ENCODE results near the gene EML1. TPM values are rescaled to one million over a fixed set of nuclear protein-coding genes. Genes with fewer than 3 reads are reported as not detected.
A peak's percentile ranks its signal among the peaks of the same experiment; 100 is the strongest.

The EML1 gene
- total RNA-seq, 6 experiments from 2014 or later: 3.3 to 6.8 (median 4.5) TPM

DNA sequence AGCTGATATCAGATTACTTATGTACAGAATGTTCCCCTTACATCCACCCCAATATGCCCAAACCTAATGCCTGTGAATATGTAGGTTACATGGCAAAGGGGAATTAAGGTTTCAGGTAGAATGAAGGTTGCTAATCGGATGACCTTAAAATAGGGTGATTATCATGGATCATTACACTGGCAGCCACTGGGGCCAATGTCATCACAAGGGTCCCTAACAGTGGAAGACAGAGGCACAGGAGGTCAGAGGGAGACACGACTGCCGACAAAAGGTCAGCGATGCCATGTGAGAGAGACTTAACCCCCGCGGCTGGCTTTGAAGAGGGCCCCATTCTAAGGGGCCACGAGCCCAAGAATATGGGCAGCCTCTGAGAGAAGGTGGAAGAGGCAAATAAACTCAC is 165.2 kb downstream of the EML1 start:
- intact Hi-C loops (cut with DNase I): no loop called here
- TF ChIP-seq POLR2A (IDR thresholded peaks at IDR 0.05): no peak
- TF ChIP-seq, protein P1, sequence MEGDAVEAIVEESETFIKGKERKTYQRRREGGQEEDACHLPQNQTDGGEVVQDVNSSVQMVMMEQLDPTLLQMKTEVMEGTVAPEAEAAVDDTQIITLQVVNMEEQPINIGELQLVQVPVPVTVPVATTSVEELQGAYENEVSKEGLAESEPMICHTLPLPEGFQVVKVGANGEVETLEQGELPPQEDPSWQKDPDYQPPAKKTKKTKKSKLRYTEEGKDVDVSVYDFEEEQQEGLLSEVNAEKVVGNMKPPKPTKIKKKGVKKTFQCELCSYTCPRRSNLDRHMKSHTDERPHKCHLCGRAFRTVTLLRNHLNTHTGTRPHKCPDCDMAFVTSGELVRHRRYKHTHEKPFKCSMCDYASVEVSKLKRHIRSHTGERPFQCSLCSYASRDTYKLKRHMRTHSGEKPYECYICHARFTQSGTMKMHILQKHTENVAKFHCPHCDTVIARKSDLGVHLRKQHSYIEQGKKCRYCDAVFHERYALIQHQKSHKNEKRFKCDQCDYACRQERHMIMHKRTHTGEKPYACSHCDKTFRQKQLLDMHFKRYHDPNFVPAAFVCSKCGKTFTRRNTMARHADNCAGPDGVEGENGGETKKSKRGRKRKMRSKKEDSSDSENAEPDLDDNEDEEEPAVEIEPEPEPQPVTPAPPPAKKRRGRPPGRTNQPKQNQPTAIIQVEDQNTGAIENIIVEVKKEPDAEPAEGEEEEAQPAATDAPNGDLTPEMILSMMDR (IDR thresholded peaks at IDR 0.05): no peak
- H3K36me3 ChIP-seq: no peaks in the 10 kb centered on the region
- H3K27me3 ChIP-seq: no peaks in the 10 kb centered on the region
- H3K27ac ChIP-seq: no peak overlapping the region
- ATAC-seq (no peak), DNase-seq (no peak)
- no peaks in the 10 kb centered on the region for H3K4me1 ChIP-seq
- 77% methylated on average over 3 of the region's 7 CpGs for WGBS (ENCODE audit: insufficient coverage, low coverage, low lambda C conversion rate, missing lambda C conversion rate)
- H3K4me3 ChIP-seq: no peak overlapping the region
- no peaks in the 10 kb centered on the region for H3K9me3 ChIP-seq

DNA sequence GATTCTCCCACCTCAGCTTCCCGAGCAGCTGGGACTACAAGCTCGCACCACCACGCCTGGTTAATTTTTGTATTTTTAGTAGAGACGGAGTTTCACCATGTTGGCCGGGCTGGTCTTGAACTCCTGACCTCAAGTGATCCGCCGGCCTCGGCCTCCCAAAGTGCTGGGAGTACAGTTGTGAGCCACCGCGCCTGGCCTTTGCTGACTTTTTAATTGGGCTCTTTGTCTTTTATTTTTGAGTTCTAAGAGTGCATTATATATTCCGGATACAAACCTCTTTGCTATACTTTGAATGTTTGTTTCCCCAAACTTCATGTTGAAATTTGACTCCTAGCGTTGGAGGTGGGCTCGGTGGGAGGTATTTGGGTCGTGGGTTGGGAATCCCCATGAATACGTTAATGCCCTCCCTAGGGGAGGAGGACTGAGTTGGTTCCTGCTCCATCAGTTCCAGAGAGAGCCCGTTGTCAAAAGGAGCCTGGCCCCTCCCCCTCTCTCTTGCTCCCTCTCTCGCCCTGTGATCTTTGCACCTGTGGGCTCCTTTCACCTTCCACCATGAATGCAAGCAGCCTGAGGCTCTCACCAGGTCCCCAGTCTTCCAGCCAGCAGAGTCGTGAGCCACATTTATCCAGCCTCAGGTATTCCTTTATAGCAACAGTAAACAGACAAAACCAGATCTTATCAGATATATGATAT is 168.8 kb downstream of the EML1 start:
- Histone ChIP-seq H3K27me3 (no peaks in the 10 kb centered on the region), H3K4me1 (peaks cover 0 to 27% (median 12%) of the 10 kb centered on the region in 4 donors), H3K4me3 (no peak overlapping the region), H3K36me3 (no peaks in the 10 kb centered on the region), H3K27ac (no peak overlapping the region), H3K9me3 (no peaks in the 10 kb centered on the region)
- TF ChIP-seq, protein P1 (IDR thresholded peaks at IDR 0.05): no peak
- TF ChIP-seq POLR2A (IDR thresholded peaks at IDR 0.05): no peak
- 60% methylated on average over 15 of the region's 18 CpGs for WGBS (ENCODE audit: insufficient coverage, low coverage, low lambda C conversion rate, missing lambda C conversion rate)
- ATAC-seq (no peak), DNase-seq (no peak)
- intact Hi-C loops (cut with DNase I): no loop called here

DNA sequence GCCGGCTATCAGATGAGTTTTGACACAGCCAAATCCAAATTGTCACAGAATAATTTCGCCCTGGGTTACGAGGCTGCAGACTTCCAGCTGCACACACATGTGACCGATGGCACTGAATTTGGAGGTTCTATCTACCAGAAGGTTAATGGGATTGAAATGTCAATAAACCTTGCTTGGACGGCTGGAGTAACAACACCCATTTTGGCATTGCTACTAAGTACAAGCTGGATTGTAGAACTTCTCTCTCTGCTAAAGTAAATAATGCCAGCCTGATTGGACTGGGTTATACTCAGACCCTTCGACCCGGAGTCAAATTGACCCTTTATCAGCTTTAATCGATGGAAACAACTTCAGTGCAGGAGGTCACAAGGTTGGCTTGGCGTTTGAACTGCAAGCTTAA is 171.8 kb downstream of the EML1 start:
- H3K27me3 ChIP-seq: no peaks in the 10 kb centered on the region
- peaks cover 0 to 36% (median 12%) of the 10 kb centered on the region in 4 donors for H3K4me1 ChIP-seq
- TF ChIP-seq POLR2A (IDR thresholded peaks at IDR 0.05): no peak
- TF ChIP-seq, protein P1 (IDR thresholded peaks at IDR 0.05): no peak
- no peaks in the 10 kb centered on the region for H3K9me3 ChIP-seq
- H3K36me3 ChIP-seq: no peaks in the 10 kb centered on the region
- WGBS (ENCODE audit: insufficient coverage, low coverage, low lambda C conversion rate, missing lambda C conversion rate): 29% methylated on average over 9 of the region's 9 CpGs
- H3K4me3 ChIP-seq: no peak overlapping the region
- peak overlapping the region; percentile 48 to 60 (median 50) for H3K27ac ChIP-seq
- intact Hi-C loops (cut with DNase I): no loop called here
- ATAC-seq (peak; percentile 89 to 95 (median 90)), DNase-seq (peak in 2 of 3 donors; percentile 65 to 73)

DNA sequence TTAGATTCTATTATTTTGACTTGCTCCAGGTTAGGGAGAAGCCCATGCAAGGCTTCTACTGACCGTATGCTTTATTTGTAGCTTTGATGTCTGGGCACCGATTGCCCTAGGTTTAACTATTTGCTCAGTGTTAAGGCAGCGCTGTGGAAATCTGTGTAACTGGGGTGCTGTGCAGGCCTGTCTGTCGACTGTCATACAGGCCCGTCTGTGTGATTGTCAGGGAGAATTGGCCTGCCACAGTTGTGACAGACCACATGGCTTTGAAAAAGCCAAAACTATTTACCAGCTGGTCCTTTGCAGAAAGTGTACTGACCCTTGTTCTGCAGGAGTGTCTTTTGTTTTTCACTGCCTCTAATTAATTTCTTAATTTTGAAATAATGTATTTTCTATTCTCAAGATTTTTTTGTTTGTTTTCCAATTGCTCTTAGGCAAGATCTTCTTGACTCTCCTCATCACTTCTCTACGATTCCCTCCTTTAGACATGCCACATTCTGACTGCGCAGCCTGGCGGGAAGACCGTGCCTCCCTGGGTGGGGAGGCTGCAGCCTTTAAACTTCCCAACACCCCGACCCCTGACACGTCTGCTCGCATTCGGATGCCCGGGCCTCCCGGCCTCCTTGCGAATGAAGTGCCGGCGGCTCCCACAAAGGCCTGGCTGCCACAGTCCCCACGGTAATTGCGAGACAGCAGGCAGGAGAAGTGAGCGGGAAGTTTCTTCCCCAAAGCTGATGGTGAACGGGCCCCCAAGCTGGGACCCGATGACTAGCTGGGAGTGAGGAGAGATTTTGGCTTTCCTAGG is 173.0 kb downstream of the EML1 start:
- intact Hi-C loops (cut with DNase I): no loop called here
- H3K4me1 ChIP-seq: peaks cover 0 to 36% (median 12%) of the 10 kb centered on the region in 4 donors
- ATAC-seq (peak; percentile 27 to 48 (median 46)), DNase-seq (no peak)
- no peaks in the 10 kb centered on the region for H3K9me3 ChIP-seq
- no peak for TF ChIP-seq POLR2A (IDR thresholded peaks at IDR 0.05)
- TF ChIP-seq, protein P1 (IDR thresholded peaks at IDR 0.05): no peak
- 86% methylated on average over 18 of the region's 23 CpGs for WGBS (ENCODE audit: insufficient coverage, low coverage, low lambda C conversion rate, missing lambda C conversion rate)
- H3K36me3 ChIP-seq: no peaks in the 10 kb centered on the region
- H3K27ac ChIP-seq: peak overlapping the region in 2 of 3 donors; percentile 7 to 48
- H3K27me3 ChIP-seq: no peaks in the 10 kb centered on the region
- no peak overlapping the region for H3K4me3 ChIP-seq

Measured in right lobe of liver (tissue), 6 donors.